Transverse colon (tissue), 4 donors: ENCODE results near the gene CST9.

Experiments
- CTCF ChIP-seq, 5 experiments: fragments of 200-600 bp in 3 of 5; fragments of 450-650 bp in 2 of 5; sonication (generic) in 3 of 5; IDR thresholded peaks; 1 replicate in 2 of 5; 2 replicates in 3 of 5; pipeline ENCODE4 v1.5.1; 2016 to 2017; ENCODE audit warnings: antibody characterized with exemption in 5 of 5, inconsistent platforms in 3 of 5, mild to moderate bottlenecking in 2 of 5, moderate library complexity in 1 of 5
- EP300 ChIP-seq: sonication (generic); formaldehyde crosslinking; IDR thresholded peaks from one replicate; pipeline ENCODE4 v1.6.1; 2017; ENCODE audit warnings: antibody characterized with exemption, low read depth
- POLR2A ChIP-seq: fragments of 450-650 bp; IDR thresholded peaks from one replicate; pipeline ENCODE4 v1.6.1; 2016; ENCODE audit warnings: antibody characterized with exemption, mild to moderate bottlenecking, moderate library complexity
- POLR2AphosphoS5 ChIP-seq, 3 donors: sonication (generic); formaldehyde crosslinking; IDR thresholded peaks; one replicate each; pipeline ENCODE4 v1.6.1; 2016; ENCODE audit warnings: antibody characterized with exemption in 3 of 3

GRCh38 chr20:23634044-23634801 is 28.5 kb upstream of the CST9 start:
- TF ChIP-seq POLR2A (no peak), CTCF (IDR thresholded peaks at IDR 0.05) (no peak), POLR2AphosphoS5 (IDR thresholded peaks at IDR 0.05) (no peak), EP300 (no peak)
